GM23248 (cell line): ENCODE measurements around the gene C7orf57.

Experiments used
- EZH2 ChIP-seq: fragments of 200-600 bp; sonication (generic); IDR thresholded peaks from 2 replicates; pipeline ENCODE4 v1.6.1; 2018; ENCODE audit warnings: antibody characterized with exemption, mild to moderate bottlenecking; ENCODE audit not compliant: insufficient read depth, poor library complexity, severe bottlenecking
- EZH2phosphoT487 ChIP-seq: fragments of 200-600 bp; sonication (generic); IDR thresholded peaks from 2 replicates; pipeline ENCODE4 v1.6.1; 2018; ENCODE audit warnings: antibody characterized with exemption, moderate library complexity, mild to moderate bottlenecking, low read depth; ENCODE audit not compliant: insufficient read depth

- TF ChIP-seq EZH2 (no peak), EZH2phosphoT487 (no peak)
Measured at GRCh38 chr7:48053736-48054135, 18.4 kb downstream of the C7orf57 start.
